A673 (cell line): Measurements from ENCODE around the gene GATC. TPM values are rescaled to one million over a fixed set of nuclear protein-coding genes. Genes with fewer than 3 reads are reported as not detected.

ENCODE experiments used
- BruUV-seq: library from RNA; stranded (reverse); fragments of 400-500 nt; replicated peaks from 2 replicates; lab custom pipeline; 2021; lab: Mats Ljungman, UMichigan
- CTCF ChIA-PET: fragments of 300-600 bp; sonication (Branson Sonifier 250); formaldehyde crosslinking; loops from one replicate; lab custom pipeline; 2022; ENCODE audit warnings: antibody characterized with exemption; lab: Charles Lee
- POLR2A ChIA-PET: fragments of 300-600 bp; sonication (Branson Sonifier 250); formaldehyde crosslinking; loops from one replicate; lab custom pipeline; 2022; ENCODE audit warnings: antibody characterized with exemption; ENCODE audit not compliant: low non-redundant PET; lab: Charles Lee
- DNase-seq: peaks from one replicate; pipeline ENCODE4 v3.0.0-alpha.2; 2015; ENCODE audit warnings: low spot score
- H3K27ac ChIP-seq: fragments of 200-600 bp; sonication (generic); 2 replicates; pipeline ENCODE4 v1.5.1; 2016; ENCODE audit warnings: mixed run types, low read depth, mild to moderate bottlenecking, mixed read lengths, antibody characterized with exemption, low read length; ENCODE audit not compliant: poor library complexity, severe bottlenecking
- H3K27me3 ChIP-seq: fragments of 200-600 bp; sonication (generic); replicated peaks from 2 replicates; pipeline ENCODE4 v1.6.1; 2017; ENCODE audit warnings: mixed run types, low read depth, mild to moderate bottlenecking, mixed read lengths, antibody characterized with exemption, low read length; ENCODE audit not compliant: insufficient read depth, poor library complexity
- H3K36me3 ChIP-seq: fragments of 200-600 bp; sonication (generic); 2 replicates; pipeline ENCODE4 v1.6.1; 2016; ENCODE audit warnings: mixed run types, mild to moderate bottlenecking, mixed read lengths, antibody characterized with exemption, low read length; ENCODE audit not compliant: insufficient read depth, poor library complexity, severe bottlenecking
- H3K4me1 ChIP-seq: fragments of 200-600 bp; sonication (generic); 2 replicates; pipeline ENCODE4 v1.6.1; 2017; ENCODE audit warnings: mixed run types, mild to moderate bottlenecking, mixed read lengths, antibody characterized with exemption, low read length; ENCODE audit not compliant: insufficient read depth, poor library complexity, severe bottlenecking
- H3K4me3 ChIP-seq: fragments of 200-600 bp; sonication (generic); 2 replicates; pipeline ENCODE4 v1.5.1; 2016; ENCODE audit warnings: low read depth, mixed run types, mild to moderate bottlenecking, mixed read lengths, low read length; ENCODE audit not compliant: poor library complexity, severe bottlenecking
- H3K9me3 ChIP-seq: fragments of 200-600 bp; sonication (generic); 2 replicates; pipeline ENCODE4 v1.6.1; 2016; ENCODE audit warnings: mixed run types, low read depth, mild to moderate bottlenecking, mixed read lengths, antibody characterized with exemption, low read length; ENCODE audit not compliant: poor library complexity, severe bottlenecking
- CTCF ChIP-seq: fragments of 300-800, 200-600 bp; sonication (generic); conservative IDR thresholded peaks from 2 replicates; pipeline ENCODE4 v1.5.1; 2017; ENCODE audit warnings: low read depth, mild to moderate bottlenecking, antibody characterized with exemption, low read length, moderate library complexity, mixed read lengths
- EZH2 ChIP-seq: fragments of 200-600 bp; sonication (generic); IDR thresholded peaks from 2 replicates; pipeline ENCODE4 v1.6.1; 2017; ENCODE audit warnings: borderline replicate concordance, low read depth, mild to moderate bottlenecking, mixed read lengths, antibody characterized with exemption, low read length; ENCODE audit not compliant: poor library complexity, severe bottlenecking
- intact Hi-C: fragments of 100-400 bp; cut with micrococcal nuclease; formaldehyde crosslinking; loops from one replicate; pipeline ENCODE4 v1.10.0; 2022; ENCODE audit not compliant: unreplicated experiment
- total RNA-seq: library from RNA; stranded (reverse); gene quantifications from 2 replicates; pipeline ENCODE4 v1.2.3, GENCODE V29; 2021

Gene GATC
- total RNA-seq, 1 experiment from 2014 or later = 42.4 TPM

GRCh38 chr12:120432772-120433525 is 13.3 kb upstream of the GATC start:
- Histone ChIP-seq H3K27ac (no peak overlapping the region), H3K36me3 (no peaks in the 10 kb centered on the region), H3K27me3 (no peaks in the 10 kb centered on the region), H3K9me3 (no peaks in the 10 kb centered on the region), H3K4me1 (no peaks in the 10 kb centered on the region), H3K4me3 (no peak overlapping the region)
- DNase-seq = no peak
- ChIA-PET CTCF (interaction anchor here (0.7 kb wide), 1 partner anchor 193 kb away, joined by 3 read pairs; no protein-coding TSS in a partner anchor), POLR2A (no interaction called here)
- BruUV-seq = no TSS peak
- intact Hi-C loops = loop anchor here (10.0 kb wide), 2 partner anchors 108 to 208 kb away; partner anchors contain the start of gene PLA2G1B
- TF ChIP-seq CTCF = no peak
- TF ChIP-seq EZH2 = no peak

GRCh38 chr12:120437735-120438494 is 8.3 kb upstream of the GATC start, which contains the start of gene COX6A1:
COX6A1 (plus strand) TSS chr12:120438113; CDS start chr12:120438127, 14 bp downstream.
- Histone ChIP-seq H3K4me3 (peak within 1 kb of the TSS; percentile 74), H3K27ac (peak within 1 kb of the TSS; percentile 69), H3K9me3 (no peaks in the 10 kb centered on the region), H3K4me1 (peaks cover 12% of the 10 kb centered on the region), H3K27me3 (no peaks in the 10 kb centered on the region), H3K36me3 (peaks cover 25% of the 10 kb centered on the region)
- BruUV-seq = no TSS peak
- POLR2A ChIA-PET = no interaction called here
- TF ChIP-seq EZH2 (no peak), CTCF (no peak)
- intact Hi-C loops = loop anchor here (10.0 kb wide), 2 partner anchors 113 to 213 kb away; partner anchors contain the start of gene PLA2G1B
- peak; percentile 99 for DNase-seq
- CTCF ChIA-PET = no interaction called here

GRCh38 chr12:120438495-120439198 is 7.6 kb upstream of the GATC start:
- H3K36me3 ChIP-seq = peaks cover 32% of the 10 kb centered on the region
- peak overlapping the region; percentile 74 for H3K4me3 ChIP-seq
- TSS peak; percentile 80 for BruUV-seq
- peak overlapping the region; percentile 69 for H3K27ac ChIP-seq
- no peak for DNase-seq
- intact Hi-C loops = loop anchor here (10.0 kb wide), 2 partner anchors 114 to 214 kb away; partner anchors contain the start of gene PLA2G1B
- no peaks in the 10 kb centered on the region for H3K27me3 ChIP-seq
- TF ChIP-seq EZH2 (no peak), CTCF (no peak)
- no peaks in the 10 kb centered on the region for H3K9me3 ChIP-seq
- H3K4me1 ChIP-seq = peaks cover 12% of the 10 kb centered on the region
- ChIA-PET POLR2A (interaction anchor here (0.6 kb wide), 1 partner anchor 71 kb away, joined by 3 read pairs; no protein-coding TSS in a partner anchor), CTCF (interaction anchor here (0.6 to 0.7 kb wide), 2 partner anchors 81 to 141 kb away, joined by 3 read pairs; no protein-coding TSS in a partner anchor)
